Measurements from ENCODE around the gene HYOU1.
A peak's percentile ranks its signal among the peaks of the same experiment; 100 is the strongest.
"Not testable (repeated sequence)": the region's sequence is repeated elsewhere in the genome, so short reads cannot be mapped to it uniquely, and the experiment has no call there.

The HYOU1 gene, protein sequence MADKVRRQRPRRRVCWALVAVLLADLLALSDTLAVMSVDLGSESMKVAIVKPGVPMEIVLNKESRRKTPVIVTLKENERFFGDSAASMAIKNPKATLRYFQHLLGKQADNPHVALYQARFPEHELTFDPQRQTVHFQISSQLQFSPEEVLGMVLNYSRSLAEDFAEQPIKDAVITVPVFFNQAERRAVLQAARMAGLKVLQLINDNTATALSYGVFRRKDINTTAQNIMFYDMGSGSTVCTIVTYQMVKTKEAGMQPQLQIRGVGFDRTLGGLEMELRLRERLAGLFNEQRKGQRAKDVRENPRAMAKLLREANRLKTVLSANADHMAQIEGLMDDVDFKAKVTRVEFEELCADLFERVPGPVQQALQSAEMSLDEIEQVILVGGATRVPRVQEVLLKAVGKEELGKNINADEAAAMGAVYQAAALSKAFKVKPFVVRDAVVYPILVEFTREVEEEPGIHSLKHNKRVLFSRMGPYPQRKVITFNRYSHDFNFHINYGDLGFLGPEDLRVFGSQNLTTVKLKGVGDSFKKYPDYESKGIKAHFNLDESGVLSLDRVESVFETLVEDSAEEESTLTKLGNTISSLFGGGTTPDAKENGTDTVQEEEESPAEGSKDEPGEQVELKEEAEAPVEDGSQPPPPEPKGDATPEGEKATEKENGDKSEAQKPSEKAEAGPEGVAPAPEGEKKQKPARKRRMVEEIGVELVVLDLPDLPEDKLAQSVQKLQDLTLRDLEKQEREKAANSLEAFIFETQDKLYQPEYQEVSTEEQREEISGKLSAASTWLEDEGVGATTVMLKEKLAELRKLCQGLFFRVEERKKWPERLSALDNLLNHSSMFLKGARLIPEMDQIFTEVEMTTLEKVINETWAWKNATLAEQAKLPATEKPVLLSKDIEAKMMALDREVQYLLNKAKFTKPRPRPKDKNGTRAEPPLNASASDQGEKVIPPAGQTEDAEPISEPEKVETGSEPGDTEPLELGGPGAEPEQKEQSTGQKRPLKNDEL

DNA sequence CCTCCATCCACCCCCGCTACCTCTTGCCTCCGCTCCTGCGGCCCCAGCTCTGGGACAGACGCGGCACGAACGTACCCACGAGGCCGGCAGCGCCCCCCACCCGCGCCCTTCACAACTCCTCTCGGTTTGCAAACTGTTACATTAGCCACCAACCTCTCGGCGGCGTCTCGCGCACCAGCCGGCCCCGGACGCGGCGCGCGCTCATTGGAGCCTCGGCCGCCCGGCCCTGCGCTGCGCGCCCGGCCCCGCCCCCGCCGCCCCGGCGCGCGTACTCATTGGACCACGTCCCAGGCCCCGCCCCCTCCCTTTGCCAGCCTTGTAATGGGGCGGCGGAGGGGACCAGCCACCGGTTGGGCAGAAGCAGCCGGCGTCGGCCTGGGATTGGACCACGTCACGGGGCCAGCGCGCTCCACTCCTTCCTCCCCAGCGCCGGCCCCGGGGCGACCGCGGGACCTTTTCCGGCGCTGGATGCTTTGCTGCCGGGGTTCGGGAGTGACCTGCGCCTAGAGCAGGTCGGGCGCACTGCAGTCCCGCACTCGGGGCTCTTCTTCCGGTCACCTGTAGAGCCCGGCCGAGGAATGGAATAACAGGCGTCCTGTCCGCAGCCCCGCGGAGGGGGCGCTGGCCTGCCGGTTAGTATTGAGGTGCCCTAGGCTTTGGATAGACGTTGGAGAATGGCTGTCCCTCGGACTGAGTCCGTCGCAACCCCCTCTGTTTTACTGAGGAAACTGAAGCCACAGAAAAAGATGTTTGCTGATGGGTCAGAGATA is at the start of gene HYOU1:
HYOU1 (minus strand) TSS at position 206 of the 770 bp plus-strand sequence. CDS start 1,045 bp downstream, outside the sequence.
- DNase-seq (ENCODE audit: low read depth in 2 of 2): peak; percentile 98 to 99

- no peak for DNase-seq (ENCODE audit: low read depth in 2 of 2)
These were observed 46.8 kb upstream of the HYOU1 start for GRCh38 chr11:119103793-119104192.

- not testable (repeated sequence) for DNase-seq (ENCODE audit: low read depth in 2 of 2)
These were observed 46.2 kb upstream of the HYOU1 start for GRCh38 chr11:119103161-119103664.

DNA sequence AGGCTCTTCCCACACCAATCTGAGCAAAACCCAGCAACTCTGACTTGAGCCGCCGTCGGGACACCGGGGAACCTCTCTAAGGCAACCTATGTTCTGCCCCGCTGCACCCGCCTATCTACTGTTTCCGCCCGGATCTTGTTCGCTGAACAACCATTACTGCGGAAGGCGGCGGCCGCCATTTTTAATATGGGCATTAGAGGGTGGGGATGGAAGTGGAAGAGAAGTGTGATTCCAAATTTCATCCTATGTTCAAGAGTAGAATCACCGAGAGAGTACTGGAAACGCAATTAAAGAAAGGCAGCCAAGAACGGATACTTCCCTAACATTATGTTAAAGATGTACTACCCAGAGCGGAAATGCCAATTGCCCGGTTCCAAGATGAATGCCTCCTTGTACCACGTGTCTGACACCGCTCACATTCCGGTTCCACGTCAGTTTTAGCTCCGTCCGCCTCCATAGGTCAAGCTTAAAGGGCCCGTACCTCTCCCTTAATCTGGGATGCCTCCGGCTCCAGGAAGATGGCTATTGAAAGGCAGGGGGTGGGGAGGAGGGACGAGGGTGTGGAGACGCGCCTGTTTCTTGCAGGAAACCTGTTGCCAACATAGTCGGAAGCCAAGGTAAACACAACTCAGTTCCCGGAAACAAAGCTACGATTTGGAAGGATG is 44.9 kb upstream of the HYOU1 start, which contains the start of gene DPAGT1:
DPAGT1 (minus strand) TSS at position 95 of the 665 bp plus-strand sequence. CDS start 198 bp downstream, outside the sequence.
- DNase-seq (ENCODE audit: low read depth in 2 of 2): peak; percentile 72 to 73

DNA sequence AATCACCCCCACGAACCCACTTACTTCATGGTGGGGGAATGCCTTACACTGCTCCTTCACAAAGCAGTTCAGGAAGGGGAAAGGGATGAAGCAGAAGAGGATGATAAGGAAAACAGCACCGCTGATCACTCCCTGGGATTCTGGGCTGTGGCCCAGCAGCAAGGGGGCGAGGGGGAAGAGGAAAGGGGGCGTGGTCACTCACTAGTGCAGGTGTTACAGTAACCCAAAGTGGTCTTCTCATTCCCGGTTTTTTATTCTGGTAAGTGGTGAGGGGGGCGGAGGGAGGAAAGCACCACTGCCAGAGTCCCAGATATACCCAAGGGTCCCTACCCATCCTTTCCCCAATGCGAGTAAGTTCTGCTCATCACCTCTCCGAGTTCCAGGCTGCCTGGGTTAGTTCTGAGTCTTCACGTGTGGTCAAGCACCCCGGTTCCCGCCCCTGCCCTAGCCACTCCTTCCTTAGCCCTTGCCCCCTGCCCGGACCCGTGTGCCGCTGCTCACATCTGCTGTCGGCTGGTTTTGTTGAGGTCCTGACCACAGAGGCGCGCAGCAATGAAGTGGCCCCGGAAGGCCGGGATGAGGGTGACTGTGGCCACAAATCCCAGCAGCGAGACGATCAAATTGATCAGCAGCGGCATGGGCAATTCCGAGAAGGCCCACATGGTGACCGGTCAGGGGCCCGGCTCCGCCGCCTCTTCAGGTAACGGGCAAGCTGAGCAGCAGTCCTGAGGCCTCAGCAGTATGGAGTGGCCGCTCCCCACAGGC is 44.2 kb upstream of the HYOU1 start:
- DNase-seq (ENCODE audit: low read depth in 2 of 2): no peak

- DNase-seq (ENCODE audit: low read depth in 2 of 2): no peak
These were observed 43.4 kb upstream of the HYOU1 start for GRCh38 chr11:119100246-119100970.

GRCh38 chr11:119099711-119100110 is 42.7 kb upstream of the HYOU1 start:
- DNase-seq (ENCODE audit: low read depth in 2 of 2): no peak

- DNase-seq (ENCODE audit: low read depth in 2 of 2): peak; percentile 95 to 99
These were observed 38.3 kb upstream of the HYOU1 start for GRCh38 chr11:119095066-119095880.

GRCh38 chr11:119094816-119095065 is 37.7 kb upstream of the HYOU1 start:
- DNase-seq (ENCODE audit: low read depth in 2 of 2): peak; percentile 25 to 55

DNA sequence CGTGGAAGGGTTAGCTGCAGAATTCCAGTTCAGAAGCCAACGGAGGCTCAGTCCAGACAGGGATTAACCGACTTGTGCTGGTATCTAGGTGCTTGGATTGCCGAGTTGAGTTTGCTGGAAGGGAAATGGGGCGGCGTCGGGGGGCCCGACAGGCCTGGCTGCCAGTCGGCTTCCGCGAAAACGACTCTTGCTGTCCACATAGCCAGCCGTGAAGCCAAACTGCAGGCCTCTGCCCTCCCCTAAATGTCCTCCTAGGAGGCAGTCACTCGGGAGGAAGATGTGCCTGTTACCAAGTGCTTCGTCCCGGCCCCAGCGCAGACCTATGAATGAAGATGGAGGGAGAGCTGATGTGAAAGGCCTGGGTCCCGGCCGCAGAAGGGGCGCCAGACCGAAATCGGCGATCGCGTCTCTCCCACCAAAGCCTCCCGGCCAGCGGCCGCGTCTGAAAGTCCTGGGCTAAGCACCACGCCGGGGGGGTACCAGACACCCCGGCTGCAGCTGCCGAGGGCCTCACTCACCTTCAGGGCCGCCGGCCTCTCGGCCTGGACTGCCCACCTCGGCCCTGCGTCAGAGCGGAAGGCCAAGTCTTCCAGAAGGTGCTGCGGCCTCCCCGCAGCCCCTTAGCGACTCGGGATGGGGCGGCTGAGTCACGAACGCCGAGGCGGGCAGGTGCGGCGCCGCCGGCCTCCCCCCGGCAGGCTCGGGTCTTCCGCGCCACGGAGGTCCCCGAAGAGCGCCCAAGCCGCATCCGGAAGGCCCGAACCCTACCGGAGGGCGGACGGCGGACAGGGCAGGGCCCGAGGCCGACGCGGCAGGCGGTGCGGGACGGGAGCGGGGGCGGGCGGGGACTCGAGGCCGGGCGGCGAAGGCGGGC is 37.2 kb upstream of the HYOU1 start:
- DNase-seq (ENCODE audit: low read depth in 2 of 2): peak; percentile 34 to 50

DNA sequence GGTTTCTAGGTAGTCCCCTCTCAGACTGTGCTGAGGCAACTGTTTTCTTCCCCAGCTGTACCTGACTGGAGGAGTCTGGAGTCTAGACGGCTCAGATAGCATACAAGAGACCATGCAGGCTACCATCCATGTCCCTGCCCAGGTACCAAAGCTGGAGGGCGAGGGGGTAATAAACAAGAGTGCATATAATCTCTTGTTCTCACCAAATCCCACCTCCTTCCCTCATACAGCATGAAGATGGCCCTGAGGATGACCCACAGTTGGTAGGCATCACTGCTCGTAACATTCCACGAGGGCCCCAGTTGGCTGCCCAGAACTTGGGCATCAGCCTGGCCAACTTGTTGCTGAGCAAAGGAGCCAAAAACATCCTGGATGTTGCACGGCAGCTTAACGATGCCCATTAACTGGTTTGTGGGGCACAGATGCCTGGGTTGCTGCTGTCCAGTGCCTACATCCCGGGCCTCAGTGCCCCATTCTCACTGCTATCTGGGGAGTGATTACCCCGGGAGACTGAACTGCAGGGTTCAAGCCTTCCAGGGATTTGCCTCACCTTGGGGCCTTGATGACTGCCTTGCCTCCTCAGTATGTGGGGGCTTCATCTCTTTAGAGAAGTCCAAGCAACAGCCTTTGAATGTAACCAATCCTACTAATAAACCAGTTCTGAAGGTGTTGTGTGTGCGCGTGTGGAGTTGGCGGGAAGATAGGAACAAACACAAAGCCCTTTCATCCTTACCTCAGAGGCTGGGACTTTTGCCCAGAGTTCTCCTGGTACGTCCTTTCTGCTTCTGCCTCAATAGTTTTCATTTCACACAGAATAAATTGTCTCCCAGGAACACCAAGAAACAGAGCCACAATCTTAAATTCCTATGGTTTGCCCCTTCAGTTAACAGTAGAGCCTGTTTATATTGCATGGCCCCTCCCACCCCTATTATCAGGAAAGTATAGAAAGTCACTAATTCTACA is 36.2 kb upstream of the HYOU1 start:
- no peak for DNase-seq (ENCODE audit: low read depth in 2 of 2)

DNA sequence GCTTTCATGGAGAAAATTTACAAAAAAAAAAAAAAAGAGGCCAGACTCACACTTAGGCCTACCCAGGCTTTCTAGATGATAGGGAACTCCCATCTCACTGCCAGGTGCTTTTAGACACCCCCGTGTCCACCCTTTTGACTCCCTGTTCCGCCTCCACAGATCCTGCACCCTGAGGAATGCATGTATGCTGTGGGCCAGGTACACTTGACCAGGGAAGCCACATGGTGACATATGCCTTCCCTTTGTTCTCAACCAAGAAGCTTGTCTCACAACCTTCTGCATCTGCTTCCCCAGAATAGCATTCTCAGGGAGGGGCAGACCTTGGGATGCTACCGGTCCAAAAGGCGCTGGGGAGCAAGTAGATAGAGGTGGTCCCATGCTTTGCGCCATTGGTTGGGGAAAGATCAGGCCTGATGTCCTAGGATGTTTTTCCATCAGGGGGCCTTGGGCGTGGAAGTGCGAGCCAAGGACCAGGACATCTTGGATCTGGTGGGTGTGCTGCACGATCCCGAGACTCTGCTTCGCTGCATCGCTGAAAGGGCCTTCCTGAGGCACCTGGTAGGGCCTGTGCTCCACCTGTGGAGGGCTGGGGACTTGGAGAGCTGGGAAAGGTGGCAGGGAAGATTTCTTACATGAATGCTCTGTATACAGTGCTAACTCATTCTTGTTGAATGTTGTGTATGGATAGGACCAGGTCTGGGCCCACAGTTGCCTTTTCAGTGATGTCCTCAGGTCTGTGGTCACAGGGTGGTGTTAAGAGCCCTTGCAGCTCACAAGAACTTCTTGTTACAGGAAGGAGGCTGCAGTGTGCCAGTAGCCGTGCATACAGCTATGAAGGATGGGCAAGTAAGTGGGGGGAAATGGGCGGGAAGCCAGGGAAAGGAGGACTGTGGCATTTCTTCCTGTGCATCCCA is 35.2 kb upstream of the HYOU1 start:
- no peak for DNase-seq (ENCODE audit: low read depth in 2 of 2)

GRCh38 chr11:119091178-119091577 is 34.2 kb upstream of the HYOU1 start:
- no peak for DNase-seq (ENCODE audit: low read depth in 2 of 2)

DNA sequence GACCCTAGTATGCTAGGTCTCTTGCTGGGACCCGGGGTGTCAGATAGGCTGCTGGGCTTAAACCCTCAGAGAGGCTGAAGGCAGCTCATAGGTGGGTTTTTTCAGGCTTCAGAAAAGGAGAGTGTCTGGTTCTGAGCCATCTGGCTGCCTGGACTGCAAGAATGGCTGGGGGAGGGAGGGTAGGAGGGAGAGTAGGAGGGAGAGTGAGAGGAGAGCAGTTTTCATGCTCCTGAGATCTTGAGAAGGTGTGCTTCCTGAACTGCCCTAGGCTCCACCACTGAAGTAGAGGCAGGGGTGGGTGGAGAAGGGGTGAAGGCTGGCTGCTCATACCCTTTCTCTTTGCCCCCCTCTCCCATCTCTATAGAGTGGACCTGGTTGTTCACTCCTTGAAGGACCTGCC is 32.3 kb upstream of the HYOU1 start:
- no peak for DNase-seq (ENCODE audit: low read depth in 2 of 2)

DNA sequence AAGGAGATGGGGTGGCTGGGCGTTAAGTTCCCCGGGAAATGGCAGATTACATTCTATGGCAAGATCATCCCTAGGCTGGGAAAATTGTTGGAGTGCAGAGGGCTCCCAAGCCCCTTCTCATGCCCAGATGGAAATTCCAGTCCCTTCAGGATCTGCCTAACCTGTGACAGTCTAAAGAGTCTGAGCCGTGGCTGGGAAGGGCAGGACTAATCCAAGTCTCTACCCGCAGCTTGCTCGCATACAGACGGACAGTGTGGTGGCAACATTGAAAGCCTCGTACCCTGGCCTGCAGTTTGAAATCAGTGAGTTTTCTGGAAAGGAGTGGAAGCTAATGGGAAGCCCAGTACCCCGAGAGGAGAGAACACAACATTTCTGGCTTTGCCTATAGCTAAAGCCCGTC is 31.4 kb upstream of the HYOU1 start:
- DNase-seq (ENCODE audit: low read depth in 2 of 2): no peak
